Measurements from ENCODE around the gene ENO4. TPM values are rescaled to one million over a fixed set of nuclear protein-coding genes. Genes with fewer than 3 reads are reported as not detected.

Gene ENO4
- total and polyA plus RNA-seq, 9 of the 15 experiments (the other 6 are each of a cell fraction or from before 2014, with no cell fraction given) = 0.07 TPM; not detected in 8

DNA sequence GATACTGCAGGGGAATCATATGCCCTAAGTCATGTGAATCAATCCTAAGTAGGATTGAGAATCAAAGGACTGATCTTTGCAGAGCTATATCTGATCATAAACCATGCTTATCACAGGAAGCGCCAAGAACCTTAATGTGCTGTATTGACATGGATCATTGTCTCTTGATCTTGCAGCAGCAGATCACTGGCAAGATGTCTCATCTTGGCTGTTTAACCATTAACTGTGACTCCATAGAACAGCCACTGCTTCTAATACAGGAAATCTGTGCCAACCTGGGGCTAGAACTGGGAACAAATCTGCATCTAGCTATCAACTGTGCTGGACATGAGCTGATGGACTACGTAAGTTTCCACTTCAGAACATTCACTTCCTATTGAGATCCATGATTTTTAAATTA lies 21.6 kb downstream of the ENO4 start (continued):
- TF ChIP-seq, protein P1, sequence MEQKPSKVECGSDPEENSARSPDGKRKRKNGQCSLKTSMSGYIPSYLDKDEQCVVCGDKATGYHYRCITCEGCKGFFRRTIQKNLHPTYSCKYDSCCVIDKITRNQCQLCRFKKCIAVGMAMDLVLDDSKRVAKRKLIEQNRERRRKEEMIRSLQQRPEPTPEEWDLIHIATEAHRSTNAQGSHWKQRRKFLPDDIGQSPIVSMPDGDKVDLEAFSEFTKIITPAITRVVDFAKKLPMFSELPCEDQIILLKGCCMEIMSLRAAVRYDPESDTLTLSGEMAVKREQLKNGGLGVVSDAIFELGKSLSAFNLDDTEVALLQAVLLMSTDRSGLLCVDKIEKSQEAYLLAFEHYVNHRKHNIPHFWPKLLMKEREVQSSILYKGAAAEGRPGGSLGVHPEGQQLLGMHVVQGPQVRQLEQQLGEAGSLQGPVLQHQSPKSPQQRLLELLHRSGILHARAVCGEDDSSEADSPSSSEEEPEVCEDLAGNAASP (IDR thresholded peaks at IDR 0.05) = no peak

DNA sequence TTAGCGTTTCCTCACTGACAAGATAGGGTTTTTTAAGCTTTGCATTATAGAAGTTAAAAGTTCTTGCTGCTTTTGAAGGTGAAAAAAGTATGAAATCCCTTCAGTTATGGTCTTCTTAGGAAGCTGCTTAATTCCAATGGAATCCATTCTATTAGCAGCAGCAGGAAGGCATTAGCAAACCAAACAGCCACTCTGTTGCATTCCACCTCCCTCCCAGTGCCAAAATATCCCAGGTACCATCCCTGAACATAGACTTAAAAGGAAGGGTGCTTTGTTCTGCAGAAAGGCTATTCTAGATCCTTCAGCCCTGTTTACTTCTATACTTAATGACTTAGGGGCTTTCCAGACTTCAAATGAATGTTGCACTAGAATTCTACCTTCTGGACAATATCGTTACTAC lies 23.8 kb downstream of the ENO4 start:
- Histone ChIP-seq H2AFZ (ENCODE audit: low read depth, low read length) (no peak overlapping the region), H4K20me1 (replicated peaks; ENCODE audit: control insufficient read depth, insufficient read depth, low read length) (no peaks in the 10 kb centered on the region), H3K4me2 (ENCODE audit: insufficient read depth, low read length) (no peak overlapping the region), H3K4me1 (replicated peaks in 1 of 2; ENCODE audit: control insufficient read depth in 2 of 2, insufficient read depth in 2 of 2, low read length in 2 of 2) (no peaks in the 10 kb centered on the region), H3K9me3 (replicated peaks; ENCODE audit: control insufficient read depth, insufficient read depth, low read depth, low read length) (no peaks in the 10 kb centered on the region), H3K27me3 (ENCODE audit: control insufficient read depth in 2 of 2, insufficient read depth in 2 of 2, low read length in 2 of 2) (no peaks in the 10 kb centered on the region; a peak in 1 of 5 replicates), H3K27ac (ENCODE audit: extremely low read depth, low read depth, low read length) (no peak overlapping the region), H3K9me1 (ENCODE audit: control insufficient read depth, insufficient read depth, low read length) (no peaks in the 10 kb centered on the region), H3K36me3 (ENCODE audit: control insufficient read depth, insufficient read depth, low read length) (no peaks in the 10 kb centered on the region), H3K9ac (ENCODE audit: insufficient read depth in 1 of 2, low read depth in 2 of 2, low read length in 2 of 2) (no peak overlapping the region), H3K79me2 (ENCODE audit: control insufficient read depth, insufficient read depth, low read length) (no peaks in the 10 kb centered on the region), H3K4me3 (no peak overlapping the region)
- no TSS peak for BruUV-seq (replicated peaks)
- TF ChIP-seq BHLHE40 (IDR thresholded peaks at IDR 0.05; ENCODE audit: low read length) (no peak), ZNF134 (CRISPR knock-in tag; conservative IDR thresholded peaks at IDR 0.05) (no peak), PRMT5 (CRISPR knock-in tag; IDR thresholded peaks at IDR 0.05) (no peak), ZNF24 (IDR thresholded peaks at IDR 0.05) (no peak), FOXM1 (IDR thresholded peaks at IDR 0.05; ENCODE audit: low read depth) (no peak), FOXM1 (CRISPR knock-in tag; IDR thresholded peaks at IDR 0.05; ENCODE audit: low read depth) (no peak)
- TF ChIP-seq, protein P2, sequence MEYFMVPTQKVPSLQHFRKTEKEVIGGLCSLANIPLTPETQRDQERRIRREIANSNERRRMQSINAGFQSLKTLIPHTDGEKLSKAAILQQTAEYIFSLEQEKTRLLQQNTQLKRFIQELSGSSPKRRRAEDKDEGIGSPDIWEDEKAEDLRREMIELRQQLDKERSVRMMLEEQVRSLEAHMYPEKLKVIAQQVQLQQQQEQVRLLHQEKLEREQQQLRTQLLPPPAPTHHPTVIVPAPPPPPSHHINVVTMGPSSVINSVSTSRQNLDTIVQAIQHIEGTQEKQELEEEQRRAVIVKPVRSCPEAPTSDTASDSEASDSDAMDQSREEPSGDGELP (CRISPR knock-in tag; IDR thresholded peaks at IDR 0.05; ENCODE audit: borderline replicate concordance) = no peak
- TF ChIP-seq, protein P3, sequence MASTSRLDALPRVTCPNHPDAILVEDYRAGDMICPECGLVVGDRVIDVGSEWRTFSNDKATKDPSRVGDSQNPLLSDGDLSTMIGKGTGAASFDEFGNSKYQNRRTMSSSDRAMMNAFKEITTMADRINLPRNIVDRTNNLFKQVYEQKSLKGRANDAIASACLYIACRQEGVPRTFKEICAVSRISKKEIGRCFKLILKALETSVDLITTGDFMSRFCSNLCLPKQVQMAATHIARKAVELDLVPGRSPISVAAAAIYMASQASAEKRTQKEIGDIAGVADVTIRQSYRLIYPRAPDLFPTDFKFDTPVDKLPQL (IDR thresholded peaks at IDR 0.05; ENCODE audit: extremely low read depth, insufficient read length) = no peak
- TF ChIP-seq, protein P4, sequence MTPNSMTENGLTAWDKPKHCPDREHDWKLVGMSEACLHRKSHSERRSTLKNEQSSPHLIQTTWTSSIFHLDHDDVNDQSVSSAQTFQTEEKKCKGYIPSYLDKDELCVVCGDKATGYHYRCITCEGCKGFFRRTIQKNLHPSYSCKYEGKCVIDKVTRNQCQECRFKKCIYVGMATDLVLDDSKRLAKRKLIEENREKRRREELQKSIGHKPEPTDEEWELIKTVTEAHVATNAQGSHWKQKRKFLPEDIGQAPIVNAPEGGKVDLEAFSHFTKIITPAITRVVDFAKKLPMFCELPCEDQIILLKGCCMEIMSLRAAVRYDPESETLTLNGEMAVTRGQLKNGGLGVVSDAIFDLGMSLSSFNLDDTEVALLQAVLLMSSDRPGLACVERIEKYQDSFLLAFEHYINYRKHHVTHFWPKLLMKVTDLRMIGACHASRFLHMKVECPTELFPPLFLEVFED (CRISPR knock-in tag; conservative IDR thresholded peaks at IDR 0.05) = no peak
- intact Hi-C loops (cut with micrococcal nuclease) (no loop called here), in situ Hi-C loops (cut with MboI) (no loop called here)
- DNase-seq (ENCODE audit: extremely low read depth in 1 of 4, low spot score in 3 of 4) (no peak), ATAC-seq (no peak), FAIRE-seq (no peak)
- ChIA-PET CTCF (ENCODE audit: low intra/inter-chr PET ratio) (no interaction called here), POLR2A (no interaction called here)
- 0% methylated on average over 2 of the region's 2 CpGs for WGBS (ENCODE audit: insufficient coverage, low coverage, missing lambda C conversion rate)
